HG03432 (cell line): ENCODE data around the gene MINDY4.
A peak's percentile ranks its signal among the peaks of the same experiment; 100 is the strongest.

Source experiments
- ATAC-seq: cut with Tn5 transposase; IDR thresholded peaks from one replicate; pipeline ENCODE4 v1.9.1; 2021; ENCODE audit warnings: mild to moderate bottlenecking, moderate library complexity; ENCODE audit not compliant: unreplicated experiment

Gene MINDY4

DNA sequence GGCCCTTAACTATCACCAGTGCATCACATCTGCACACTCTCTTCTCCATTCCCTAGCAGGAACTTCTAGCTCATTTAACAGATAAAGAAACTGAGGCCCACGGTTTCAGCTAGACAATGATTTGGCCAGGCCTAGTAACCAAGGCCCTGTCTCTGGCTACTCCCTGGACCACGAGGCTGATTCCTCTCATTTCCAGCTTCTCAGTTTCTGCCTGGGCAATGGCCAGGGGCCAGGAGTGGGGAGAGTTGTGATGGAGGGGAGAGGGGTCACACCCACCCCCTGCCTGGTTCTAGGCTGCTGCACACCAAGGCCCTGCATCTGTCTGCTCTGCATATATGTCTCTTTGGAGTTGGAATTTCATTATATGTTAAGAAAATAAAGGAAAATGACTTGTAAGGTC lies 153.9 kb downstream of the MINDY4 start:
- ATAC-seq, result no peak

DNA sequence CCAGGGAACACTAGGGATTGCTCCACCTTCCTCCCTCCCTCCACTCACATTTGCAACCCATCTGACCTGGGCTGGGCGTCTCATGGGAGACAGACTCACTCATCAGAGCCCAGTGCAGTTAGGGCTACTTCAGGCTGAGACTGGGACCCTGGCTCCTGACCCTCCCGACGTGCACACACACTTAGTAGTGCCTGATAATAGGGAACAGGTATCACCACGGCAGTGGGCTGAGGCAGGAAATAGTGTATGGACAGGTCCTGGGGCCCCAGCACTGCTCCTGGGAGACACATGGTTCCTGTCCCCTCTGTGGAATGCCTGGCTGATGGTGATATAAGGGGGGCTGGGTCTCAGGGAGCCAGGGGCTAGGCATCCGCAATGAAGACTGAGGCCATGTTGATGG lies 154.7 kb downstream of the MINDY4 start:
- ATAC-seq, result no peak

DNA sequence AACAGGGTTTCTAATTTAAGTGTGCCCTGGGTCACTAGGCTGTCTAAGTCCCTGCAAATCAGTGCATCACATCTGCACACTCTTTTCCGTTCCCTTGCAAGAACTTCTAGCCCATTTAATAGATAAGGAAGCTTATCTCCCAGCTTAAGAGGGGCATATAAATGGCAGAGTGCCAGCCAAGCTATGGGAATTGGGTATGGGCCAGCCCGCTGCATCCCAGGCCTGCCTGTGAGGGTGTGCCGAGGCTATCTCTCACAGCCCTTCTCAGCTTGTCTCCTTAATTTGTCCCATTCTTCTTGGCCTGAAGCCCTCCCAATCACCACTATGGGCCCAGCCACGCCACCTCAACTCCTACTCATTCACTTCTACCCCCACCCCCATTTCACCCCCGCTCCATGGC lies 155.1 kb downstream of the MINDY4 start:
- no peak for ATAC-seq

DNA sequence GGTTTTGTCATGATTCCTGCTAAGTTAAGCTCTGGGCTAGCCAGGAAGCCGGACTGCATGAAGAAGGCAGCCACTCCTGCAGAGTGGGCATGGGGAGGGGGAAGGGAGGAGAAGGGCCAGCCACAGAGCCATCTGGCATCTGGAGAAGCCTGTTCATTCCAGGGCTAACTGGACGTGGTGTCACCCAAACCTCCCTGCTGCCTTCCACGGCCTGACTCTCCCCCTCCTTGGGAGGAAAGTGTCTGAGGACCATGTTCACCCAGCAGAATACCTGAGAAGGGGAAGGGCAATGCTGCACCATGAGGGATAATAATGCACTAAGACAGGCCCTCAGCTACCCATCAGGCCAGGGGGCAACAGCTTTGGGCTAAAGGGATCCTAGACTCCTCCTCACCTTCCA lies 155.8 kb downstream of the MINDY4 start:
- ATAC-seq, result no peak

DNA sequence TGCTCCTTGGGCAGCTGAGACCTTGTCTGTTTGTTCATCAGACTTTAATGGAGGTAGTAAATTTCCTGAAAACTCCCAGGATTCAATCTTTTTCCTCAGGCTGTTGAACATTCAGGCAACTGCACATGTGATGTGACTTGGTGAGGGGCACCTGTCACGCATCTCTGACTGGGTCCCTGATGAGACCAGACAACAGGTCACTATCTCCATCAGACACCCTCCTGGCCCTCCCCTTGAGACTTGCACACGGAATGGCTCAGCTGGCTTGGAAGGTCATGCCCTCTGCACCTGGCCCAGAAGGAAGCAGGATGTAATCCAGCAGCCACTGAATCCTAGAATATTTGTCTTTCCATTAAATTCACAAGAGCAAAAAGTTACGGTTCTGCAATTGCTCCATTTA lies 156.3 kb downstream of the MINDY4 start:
- no peak for ATAC-seq

DNA sequence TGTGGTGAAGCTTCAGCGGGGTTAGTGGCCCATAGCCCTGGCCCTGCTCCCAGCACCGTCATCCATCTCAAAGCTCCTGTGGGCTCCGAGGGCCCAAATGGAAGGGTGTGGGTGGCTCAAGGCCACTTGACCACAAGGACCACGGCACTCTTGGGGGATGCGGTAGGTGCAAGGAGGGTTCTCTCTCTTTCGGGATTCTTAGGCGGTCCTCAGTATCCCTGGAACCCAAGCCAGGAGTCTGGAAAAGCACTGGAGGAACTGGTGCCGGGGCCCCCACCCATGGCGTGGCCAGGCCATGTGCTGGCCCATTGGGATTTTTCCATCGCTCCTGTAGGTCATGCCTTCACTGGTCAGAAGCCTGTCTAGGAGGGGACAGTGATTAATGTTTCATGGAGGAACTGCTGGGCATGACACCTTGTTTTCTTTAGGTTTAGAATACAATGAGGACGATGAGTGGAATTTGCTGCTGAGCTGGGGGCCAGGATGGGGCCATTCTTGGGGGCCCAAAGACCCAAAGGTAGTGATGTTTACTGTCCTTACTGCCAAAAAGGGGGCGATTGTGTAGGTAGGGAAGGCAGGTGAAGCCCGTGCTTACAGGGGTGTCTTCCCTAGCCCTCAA lies 157.1 kb downstream of the MINDY4 start:
- no peak for ATAC-seq

DNA sequence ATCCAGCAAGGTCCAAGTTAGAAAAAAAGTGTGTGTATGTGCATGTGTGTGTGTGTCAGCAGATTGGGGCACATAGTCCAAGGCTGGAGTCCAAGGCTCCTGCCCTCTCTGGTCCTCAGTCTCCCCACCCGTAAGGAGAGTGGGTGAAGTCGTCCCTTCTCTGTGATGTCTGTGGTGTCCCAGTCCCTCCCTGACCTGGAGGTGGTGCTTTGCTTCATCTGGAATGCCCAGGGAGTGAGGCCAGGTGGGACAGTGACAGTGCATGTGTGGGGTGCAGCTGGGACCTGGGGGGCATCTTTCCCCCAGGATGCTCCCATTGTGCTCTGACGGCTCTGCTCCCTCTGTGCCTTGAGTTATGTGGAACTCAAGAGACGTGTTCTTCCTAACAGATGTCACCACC lies 158.5 kb downstream of the MINDY4 start:
- no peak for ATAC-seq

DNA sequence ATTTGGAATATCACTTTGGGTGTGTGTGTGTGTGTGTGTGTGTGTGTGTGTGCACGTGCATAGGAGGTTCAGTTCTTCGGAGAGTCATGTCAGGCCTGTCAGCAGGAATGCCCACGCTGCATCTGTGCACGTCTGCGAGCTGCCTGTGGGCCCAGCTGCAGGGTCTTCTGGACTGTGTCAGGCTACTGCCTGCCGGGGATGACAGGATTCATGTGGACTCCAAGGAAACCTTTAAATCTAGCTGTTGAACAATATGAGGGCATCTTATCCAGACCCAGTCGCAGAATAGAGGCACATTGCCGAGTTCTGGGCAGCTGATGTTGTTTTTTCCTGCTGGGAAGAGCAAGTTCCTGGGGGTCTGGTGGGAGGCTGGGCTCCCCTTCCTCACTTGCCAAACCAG lies 159.4 kb downstream of the MINDY4 start:
- ATAC-seq, result no peak

DNA sequence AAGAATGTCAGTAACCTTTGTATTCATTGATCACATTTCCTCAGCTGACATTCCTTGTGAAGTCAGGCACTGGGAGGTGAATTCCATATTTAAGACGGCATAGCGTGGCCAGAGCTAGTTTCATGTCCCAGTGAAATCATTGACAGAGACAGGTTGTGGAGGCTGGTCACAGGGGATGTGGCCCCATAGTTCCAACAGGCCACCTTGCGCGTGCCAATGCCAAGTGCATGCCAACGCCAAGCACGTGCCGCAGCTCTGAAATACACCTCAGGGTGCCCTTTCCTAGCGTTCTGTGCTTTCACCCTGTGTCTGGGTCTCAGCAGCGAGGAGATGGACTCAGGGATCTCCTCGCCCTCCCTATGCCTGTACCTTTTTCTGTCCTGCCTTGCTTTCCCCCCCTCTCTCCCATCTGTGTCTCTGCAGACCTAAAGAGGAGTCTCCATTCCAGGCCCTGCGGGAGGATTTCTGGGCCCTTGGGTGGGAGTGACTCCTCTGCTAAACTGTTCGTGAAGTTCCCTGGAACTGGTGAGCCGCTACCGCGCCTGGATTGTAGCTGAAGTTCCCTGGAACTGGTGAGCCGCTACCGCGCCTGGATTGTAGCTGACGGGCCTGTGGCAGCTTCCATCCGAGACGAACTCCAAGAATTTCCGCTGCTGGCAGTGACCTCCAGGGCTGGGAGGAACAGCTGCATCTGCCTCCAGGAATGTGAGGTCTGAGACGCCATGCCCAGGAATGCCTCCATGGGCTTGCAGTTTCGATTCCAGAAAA lies 160.1 kb downstream of the MINDY4 start:
- no peak for ATAC-seq

DNA sequence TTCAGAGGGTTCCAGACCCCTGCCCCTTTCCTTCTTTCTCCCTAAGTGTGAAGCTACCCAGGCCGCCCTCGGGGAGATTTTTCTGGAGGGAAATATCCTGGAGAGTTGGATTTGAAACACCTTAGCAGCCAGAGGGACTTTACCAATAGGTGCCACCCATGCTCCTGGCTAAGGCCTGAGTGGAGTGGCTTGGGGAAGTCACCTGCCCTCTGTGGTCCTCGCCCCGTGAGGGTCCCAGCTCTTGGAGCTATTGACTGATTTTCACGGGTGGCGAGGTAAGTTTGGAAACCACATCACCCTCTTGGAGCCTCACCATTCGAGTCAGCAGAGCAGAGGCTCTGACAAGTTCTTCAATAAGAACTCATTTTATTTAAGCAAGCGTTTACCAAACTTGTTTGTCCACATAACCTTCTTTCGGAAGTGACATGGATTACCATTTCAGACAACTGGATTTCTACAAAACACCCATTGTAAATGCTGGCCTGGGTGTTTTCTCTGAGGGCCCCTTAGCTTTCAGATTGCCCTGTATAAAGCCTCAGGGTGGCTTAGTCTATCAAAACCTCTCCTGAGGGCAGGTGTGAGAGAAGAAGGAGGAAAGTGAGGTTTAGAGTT lies 160.8 kb downstream of the MINDY4 start:
- no peak for ATAC-seq

DNA sequence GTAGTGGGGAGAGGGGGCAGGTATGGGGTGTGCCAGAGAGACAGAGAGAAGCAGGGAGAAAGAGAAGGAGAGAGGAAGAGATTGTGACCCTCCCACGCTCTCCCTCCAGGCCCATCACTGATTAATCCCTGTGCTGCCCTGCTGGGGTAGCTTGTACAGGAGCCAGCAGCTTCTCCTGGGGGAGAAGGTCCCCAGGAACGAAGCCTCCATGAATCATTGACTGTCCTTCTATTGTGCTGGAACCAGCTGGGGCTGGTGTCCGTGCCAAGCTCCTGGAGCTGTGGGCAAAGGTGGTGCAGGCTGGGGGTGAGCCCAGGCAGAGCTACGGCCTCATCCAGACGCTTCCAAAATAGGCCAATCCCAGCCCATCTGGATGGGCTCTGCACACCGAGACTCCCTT lies 161.3 kb downstream of the MINDY4 start:
- ATAC-seq, result no peak

DNA sequence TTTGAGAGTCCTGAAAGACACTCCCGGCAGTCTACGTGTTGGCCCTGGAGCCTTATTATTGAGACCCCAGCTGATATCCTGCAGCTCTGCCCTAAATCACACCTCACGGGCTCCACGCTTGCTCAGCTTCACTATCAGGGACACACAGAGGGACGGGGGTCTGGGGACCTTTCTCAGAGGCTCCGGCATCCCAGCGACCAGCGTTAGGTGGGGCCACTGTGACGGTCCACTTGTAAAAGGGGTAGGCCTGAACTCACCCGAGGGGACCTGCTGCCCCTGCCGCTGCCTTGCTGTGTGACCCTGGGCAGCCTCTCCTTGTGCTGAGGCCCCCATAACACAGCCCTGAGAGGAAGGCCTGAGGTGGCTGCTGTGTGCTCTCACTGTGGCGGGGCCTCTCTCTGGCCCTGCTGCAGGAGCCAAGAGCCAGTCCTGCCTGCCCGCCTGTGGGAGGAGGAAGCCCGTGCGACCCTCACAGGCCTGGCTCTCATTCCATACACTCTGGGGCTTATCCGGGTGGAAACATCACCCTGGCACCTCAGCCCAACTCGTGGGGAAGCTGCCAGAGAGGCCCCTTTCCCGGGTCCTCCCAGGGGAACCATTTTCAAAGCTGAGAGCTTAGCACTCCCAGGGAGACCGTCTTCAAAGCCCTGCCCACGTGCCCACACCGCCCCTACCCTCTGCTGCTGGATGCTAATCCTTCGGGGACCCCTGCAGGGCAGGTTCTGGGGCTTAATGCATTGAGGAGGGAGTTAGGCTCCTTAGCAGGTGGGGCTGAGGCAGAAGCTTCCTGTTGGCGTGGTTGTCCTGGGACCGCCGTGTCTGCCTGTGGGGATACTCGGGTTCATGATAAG lies 162.1 kb downstream of the MINDY4 start:
- ATAC-seq, result no peak

DNA sequence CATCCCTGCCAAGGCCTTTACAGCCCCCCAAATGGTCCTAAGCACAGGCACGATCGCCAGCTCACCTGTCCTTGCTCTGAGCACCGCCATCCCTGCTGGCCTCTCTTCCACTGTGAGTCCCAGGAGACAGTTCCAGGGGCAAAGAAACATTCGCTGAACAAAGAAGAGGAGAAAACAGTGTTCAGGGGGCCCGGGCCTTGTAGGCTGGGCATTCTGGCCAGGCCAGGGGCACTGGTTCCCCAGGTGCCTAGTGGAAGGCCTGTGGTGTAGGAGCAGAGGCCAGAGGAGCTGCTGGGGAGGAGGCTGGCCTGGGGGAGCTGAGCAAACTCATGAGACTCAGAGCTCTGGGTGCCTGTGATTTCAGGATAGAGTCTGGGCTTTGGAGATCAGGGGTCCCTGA lies 163.0 kb downstream of the MINDY4 start:
- no peak for ATAC-seq

DNA sequence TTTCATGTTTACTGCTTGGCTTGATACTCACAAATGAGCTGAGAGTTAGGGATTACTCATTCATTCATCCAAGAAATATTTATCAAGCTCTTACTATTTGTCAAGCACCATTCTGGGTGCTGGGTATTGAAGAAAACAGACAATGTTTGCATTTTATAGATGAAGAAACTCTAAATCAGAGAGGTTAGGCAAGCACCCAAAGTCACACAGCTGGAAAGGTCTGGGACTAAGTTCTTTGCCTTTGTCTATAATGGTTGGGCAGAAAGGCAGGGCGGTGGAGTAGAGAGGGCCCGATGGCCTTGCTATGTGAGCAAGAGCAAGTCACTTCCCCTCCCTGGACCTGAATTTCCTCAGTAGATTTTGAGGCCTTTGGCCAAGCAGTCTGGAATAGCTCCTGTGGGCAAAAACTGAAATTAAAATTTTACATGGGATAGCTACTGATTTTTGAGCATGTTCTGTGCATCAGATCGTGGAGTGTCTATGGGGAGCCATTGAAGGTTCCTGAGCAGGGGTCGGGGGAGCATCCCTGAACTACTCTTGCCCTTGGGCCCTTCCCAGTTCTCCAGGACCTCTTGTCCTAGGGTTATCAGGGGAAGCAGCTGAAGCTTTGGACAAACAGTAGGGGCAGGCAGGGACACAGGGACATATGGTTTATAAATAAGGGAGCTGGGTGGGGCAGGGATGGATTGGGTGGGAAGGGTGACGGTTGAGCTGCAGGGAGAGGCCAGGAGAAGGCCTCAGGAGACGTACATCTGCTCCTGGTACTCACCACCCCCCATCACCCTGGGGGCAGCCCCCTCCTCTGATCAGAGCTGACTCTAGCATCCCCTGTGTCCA lies 163.7 kb downstream of the MINDY4 start:
- ATAC-seq, result no peak

DNA sequence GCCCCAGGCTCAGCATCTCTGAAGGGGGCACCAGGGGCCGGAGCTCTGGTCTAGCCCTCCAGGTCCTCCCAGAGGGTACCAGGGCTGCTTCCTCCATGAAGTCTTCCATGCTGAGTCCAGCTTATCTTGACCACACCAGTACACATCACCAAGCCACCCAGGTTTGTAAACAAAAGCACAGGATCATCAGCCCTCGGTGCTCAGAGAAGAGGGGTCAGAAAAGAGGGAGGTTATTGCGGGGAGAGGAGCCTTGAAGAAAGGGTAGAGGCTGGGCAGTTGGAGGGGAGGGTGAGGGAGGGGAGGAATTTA lies 164.3 kb downstream of the MINDY4 start:
- no peak for ATAC-seq

DNA sequence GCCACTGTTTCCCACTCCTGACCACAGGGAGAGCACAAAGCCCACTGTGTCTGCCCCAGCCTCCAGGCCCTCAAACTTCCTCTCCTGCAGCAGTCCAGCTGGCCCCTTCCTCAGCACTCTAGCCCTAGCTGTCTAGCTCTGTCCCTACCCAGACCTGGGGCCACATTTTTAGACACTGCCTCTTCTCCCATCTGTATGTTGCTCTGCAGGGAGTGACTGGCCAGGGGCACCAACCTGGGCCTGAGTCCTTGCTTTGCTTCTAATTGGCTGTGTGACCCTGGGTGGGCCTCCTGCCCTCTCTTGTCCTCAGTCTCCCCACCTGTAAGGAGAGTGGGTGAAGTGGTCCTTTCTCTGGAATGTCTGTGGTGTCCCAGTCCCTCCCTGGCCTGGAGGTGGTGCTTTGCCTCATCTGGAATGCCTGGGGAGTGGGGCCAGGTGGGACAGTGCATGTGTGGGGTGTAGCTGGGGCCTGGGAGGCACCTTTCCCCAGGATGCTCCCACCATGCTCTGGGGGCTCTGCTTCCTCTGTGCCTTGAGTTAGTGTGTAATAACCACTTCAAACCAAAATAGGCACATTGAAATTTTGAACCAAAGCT lies 165.5 kb downstream of the MINDY4 start:
- no peak for ATAC-seq

DNA sequence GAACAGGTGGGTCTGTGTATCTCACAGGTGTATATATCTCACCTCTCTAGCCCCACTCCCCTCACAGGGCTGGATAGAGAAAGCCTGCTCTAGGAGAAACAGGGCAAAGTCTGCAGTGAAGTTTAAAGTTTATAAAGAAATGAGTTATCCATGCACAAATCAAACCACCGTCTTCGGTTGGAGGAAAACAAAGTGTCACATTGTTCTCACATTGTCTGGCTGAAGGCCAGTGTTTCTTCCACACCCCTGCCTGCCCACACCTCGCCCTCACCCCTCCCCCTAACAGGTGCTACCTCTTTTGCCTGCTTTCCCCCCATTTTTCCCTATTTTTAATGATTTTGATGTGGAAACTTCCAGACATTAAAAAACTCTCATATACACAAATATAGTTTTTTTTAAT lies 166.2 kb downstream of the MINDY4 start:
- ATAC-seq, result no peak

DNA sequence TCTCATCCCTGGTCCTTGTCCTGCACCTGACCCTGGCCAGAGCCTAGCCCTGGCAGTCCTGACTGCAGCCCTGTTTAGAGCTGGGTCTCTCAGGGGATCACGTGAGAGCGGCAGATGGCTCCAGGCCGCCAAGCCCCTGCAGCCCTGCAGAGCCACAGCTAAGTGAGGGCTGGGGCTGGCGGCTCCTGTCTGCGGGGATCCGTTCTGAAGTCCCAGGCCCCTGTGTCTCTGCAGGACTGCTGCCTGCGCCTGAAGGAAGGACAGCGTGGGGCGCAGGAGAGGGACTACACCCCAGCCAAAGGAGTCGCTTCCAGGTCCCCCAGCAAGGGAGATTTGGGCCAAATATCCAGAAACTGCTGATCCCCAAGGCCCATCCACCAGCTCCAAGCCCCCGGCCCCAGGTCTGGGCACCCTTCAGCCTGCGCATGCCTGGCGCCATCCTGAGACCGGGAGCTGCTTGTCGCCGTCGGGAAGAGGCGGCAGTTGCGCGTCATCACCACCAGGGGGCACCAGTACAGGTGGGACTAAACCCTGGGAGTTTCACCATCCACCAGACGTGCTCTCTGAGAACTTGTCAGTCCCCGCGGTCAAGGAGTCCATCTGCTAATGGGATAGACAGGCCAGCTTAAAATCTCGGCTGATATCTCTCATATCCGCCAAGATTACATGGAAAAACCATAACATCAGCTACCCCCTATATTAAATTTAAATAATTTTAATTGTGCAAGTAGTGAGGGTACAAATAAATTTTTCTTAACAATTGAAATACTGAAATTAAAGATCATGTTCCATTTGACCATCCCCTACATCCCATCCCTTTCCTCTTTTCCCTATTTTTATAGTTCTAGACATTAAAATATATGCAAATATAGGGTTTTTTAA lies 167.5 kb downstream of the MINDY4 start:
- peak; percentile 84 for ATAC-seq

DNA sequence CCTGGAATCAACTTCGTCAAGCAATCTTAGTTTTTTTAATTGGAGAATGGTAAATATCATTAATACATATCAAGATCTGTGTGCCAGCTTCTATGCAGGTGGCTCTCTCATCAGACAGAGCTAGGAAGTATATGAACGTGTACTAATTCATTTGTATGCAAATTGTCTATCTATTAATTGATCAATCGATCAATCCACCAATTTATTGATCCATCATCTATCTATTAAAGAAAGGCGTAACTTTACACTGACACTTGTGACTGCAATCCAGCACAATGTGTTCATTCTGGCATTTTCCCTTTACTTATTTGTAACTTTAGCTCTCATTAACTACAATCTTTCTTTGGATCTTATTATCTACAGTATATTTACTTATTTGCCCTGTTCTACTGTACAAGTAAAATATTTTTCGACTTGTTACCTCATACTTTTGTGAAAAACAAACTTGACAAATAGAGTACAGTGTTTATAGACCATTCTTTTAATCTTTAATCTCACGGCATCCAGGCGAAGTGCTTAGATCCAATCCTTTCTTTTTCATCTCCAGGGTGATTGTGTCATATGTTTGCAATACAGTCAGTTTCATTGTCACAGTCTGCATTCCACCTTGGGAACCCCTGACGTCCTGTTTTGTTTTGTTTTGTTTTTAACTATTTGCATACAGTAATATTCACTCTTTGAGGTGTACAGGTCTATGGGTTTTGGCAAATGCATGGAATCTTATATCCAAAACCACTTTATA lies 170.5 kb downstream of the MINDY4 start:
- ATAC-seq, result no peak
